ENCODE data around the gene ZBTB20.

Gene ZBTB20

DNA sequence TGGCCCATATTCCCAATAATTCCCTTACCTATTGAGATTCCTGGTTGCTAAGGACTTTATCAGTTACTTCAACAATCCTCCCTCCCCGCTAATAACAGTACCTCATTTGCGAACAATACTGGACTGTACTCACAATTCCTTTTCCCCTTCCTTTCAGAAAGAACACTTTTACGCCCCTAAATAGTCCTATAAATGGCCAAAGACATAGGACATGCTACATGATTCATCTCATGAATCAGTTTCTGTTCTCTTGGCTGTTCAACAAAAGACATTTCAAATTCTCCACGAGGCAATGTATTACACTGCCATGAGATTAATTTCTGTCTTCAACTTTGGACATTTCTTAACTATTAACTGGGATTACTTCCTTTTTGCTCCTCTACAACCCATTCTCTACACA lies 588.8 kb downstream of the ZBTB20 start:
- no peak for DNase-seq

DNA sequence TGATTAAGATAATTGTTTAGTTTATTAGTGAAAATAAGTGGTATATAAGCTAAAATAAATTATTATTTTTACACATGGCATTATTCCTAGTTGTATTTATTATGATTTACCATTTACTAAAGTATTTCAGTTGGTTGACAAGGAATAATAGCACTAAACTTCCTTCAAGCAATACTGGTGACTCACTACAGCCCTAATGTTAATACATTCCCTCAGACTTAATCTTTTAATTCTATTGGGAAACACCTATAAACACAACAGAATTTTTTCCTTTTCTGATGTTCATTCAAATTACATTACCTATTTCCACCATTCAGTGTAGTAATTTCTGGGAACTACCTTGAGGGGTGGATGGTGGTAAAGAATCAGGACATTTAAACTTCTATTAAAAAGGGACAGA lies 589.3 kb downstream of the ZBTB20 start:
- no peak for DNase-seq

- no peak for DNase-seq
These were observed 590.4 kb downstream of the ZBTB20 start for GRCh38 chr3:114556657-114557213.

DNA sequence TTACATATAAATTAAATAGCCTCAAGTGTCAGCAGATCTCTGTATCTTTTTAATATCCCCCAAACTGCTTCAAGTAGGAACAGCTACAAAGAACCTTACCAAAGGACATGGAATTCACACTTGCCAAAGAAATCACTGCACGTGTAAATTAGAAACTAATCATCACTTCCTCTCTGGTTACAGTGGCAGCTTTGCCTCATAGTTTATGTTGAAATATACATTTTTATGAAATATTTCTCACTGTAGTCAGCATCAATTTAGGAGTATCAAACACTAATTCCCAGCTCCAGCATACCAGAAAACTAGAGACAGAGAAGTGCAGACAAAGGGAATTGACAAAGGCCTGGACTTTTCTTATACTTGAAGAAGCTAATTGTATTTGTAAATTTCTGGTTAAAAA lies 592.4 kb downstream of the ZBTB20 start:
- no peak for DNase-seq

GRCh38 chr3:114553949-114554593 lies 593.0 kb downstream of the ZBTB20 start:
- DNase-seq, result no peak

DNA sequence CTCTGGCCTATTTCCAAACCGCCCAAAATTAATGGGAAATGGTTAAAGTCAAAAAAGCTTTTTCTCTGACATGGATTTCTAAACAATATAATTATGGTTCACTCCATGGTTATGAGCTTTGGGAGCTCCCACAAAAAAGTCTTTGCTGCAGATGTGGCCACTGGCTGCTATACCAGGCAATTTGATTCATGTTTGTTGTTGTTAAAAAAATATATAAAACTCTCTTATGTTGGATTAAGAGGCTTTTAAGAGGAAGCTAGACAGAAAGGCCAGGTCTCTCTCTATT lies 594.6 kb downstream of the ZBTB20 start:
- no peak for DNase-seq

DNA sequence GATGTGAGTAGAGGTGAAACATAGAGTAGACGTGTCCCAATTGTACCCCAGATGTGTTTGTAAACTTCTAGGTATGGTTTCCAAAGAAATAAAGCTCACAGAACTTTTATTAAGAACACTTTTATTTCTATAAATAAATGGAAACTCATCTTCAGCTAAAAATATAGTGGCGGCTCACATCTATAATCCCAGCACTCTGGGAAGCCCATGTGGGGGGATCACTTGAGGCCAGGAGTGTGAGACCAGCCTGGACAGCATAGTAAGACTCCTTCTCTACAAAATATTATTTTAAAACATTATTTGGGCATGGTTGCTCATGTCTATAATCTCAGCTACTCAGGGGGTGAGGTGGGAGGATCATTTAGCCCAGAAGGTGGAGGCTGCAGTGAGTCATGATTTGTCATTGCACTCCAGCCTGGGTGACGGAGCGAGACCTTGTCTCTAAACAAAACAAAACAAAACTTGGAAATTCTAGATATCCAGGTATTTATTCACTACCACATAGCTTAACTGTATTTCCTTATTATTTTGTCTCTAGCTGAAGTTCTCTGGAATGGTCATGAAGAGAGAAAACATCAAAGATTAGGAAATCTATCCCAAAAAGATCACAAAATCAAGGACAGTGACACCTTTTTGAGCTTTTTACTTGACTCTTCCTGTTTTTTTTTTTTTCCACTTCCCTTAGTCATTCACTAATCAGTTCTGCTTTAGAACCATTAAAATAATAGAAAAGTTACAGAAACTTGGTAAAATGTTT lies 595.1 kb downstream of the ZBTB20 start:
- DNase-seq, result no peak

DNA sequence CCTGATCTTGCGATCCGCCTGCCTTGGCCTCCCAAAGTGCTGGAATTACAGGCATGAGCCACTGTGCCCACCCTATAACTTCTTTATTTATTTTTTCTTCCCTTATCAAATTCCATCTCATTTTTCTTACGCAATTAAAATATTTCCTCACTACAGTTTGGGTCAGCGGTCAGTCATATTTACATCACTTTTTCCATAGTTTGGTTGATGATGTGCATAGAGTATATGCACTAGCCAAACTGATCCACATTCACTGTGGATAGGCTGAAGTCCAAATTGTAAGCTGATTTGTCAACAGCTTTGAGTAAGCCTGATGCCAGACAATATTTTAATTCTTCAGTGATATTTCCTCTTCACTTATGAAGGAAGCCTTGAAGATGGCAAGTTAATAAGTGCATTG lies 596.9 kb downstream of the ZBTB20 start:
- DNase-seq, result no peak

- DNase-seq, result no peak
These were observed 601.9 kb downstream of the ZBTB20 start for GRCh38 chr3:114545193-114545592.

GRCh38 chr3:114542359-114542758 lies 604.7 kb downstream of the ZBTB20 start:
- DNase-seq, result no peak

DNA sequence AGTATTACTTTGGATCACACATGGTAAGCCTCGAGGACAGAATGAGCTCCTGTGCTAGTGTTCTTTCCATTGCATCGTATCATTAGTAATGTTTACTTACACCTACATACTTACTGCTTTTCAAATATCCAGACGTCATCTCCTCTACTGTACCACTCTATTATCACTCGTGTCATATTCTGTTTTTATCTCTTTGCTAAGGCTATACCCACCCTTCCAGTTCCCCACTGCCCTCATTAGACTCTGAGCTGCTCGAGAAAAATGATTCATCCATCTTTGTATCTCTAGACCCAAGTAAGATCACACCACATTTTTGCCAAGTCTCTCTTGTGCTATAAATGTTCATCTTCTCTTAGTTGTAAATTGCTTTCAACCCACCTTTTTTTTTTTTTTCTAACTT lies 607.6 kb downstream of the ZBTB20 start:
- DNase-seq, result no peak

DNA sequence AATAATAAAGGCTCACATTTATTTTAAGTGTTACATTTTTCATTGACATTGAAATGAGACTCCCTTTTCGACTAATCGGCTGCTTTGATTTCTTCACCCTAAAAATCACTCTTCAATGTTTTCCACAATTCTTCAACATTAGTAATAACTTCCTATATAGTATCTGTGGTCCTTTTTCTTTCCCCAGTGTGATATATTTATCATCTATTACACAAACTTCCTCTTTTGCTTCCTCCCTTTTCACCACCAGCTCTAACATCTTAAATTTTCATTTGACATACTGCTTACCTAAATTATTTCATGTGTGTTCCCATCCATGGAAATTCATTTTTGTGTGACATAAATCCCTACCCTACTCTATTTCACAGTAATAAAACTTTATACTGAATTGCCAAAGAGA lies 608.9 kb downstream of the ZBTB20 start:
- DNase-seq, result no peak

GRCh38 chr3:114528517-114528916 lies 618.6 kb downstream of the ZBTB20 start:
- no peak for DNase-seq

DNA sequence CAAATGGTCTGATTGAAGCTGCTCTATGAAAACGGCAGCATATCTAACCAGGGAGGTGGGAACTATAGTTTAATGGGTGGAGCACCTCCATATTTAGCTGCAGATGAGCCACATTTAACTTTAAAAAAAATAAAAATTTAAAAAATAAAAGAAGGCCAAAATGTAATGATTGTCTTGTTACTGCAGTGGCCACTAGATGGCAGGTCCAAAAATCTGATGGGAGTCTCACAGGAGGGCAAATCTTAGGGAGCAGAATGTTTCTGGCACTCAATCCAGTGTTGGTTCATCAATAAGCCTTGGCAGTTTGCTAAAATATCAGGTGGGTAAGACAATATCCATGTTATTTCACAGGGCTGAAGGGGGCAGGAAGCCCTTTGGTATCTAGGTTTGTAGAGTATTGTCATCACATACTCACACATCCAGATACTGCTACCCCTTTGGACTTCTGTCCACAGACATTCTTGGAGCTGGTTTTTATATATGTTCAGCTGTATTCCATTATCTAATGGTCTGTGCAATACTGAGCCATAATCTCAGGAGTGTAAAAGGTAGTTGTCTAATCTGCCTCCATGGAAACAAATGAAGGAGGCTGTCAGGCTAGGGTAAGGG lies 619.9 kb downstream of the ZBTB20 start:
- DNase-seq, result no peak

DNA sequence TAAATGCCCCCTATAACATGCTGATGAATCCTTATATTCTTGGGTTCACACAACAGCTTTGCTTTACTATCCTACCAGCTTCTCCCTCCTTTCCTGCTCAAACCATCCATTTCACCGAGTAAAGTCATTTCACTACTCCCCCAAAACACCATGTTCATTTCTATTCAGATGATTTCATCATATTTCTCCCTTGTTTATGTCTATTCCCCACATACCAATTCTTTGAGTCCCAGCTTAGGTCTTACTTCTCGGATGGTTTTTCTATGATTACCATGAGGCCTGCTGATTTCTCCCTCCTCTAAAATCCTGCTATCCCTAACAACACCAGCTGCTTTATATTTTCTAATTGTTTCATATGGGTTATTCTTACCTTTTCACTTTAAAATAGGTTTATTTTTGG lies 621.8 kb downstream of the ZBTB20 start:
- DNase-seq, result no peak

DNA sequence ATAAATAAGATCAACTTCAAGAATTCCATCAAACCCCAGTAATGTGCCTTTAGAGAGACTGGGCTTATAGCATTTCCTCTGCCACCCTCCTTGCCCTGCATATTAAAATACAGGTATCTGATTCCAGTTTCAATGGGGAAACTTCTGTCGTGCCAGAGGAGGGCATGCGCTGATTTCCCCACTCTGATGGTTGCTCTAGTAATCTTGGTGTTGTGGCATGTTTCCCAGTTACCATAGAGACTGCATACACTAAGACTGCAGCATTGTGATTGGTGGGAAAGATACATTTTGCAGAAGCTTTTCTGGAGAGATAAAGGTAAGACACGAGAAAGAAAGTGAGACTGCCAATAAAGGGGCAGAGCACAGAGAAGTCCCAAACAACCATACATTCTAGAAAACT lies 627.7 kb downstream of the ZBTB20 start:
- no peak for DNase-seq

- DNase-seq, result no peak
These were observed 628.8 kb downstream of the ZBTB20 start for GRCh38 chr3:114518206-114518808.

DNA sequence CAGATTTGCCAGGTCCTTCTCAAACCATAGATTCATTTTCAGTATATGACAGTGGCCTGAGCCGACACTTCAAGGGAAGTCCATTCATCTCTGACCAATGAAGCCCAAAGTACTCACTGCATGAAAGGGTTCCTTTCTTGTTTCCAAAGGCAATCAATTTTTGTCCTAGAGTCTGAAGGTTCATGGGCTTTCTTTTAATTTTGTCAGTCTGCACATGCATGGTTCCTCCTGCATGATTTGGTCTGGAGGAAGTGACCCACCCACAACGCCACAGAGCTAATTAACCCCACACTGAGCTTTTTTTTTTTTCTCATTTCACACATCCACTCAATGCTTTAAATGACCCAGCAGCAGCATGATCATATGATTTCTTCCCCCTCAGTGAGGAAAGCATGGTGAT lies 636.9 kb downstream of the ZBTB20 start:
- DNase-seq, result no peak

GRCh38 chr3:114509756-114510155 lies 637.3 kb downstream of the ZBTB20 start:
- no peak for DNase-seq

DNA sequence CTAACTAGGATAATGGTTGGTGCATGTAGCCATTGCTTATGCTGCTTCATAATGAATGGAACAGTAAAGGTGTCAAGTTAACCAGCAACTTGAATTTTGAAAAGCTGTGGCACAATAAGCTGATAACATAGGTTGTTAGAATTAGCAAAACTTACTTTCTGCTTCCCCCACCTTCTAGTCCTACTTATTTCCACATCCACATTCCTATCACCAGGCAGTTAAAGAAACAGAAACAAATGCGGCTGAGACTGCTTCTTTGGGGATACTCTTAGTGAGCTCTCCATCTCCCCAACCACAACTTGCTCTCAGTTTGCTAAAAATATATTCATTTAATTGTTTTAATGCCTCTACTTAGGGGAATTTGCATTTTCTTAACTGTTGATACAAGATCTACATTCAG lies 638.1 kb downstream of the ZBTB20 start:
- no peak for DNase-seq

DNA sequence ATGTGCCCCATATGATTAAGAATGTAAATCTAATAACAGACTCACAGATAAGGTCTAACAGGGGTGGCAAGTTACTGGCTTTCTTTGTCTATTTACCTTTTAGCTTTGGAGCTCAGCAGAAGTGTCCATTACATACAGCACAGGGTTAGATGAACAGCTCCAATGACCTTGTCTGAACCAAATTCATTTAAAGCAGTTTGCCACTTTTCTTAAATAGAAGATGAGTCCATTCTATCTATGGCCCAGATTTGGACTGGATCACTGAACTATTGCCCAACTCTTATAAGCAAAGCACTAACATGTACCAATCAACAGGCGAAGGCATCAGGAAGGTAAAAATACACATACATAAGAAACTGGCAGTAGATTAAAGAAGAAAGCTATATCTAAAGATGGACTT lies 638.9 kb downstream of the ZBTB20 start:
- DNase-seq, result no peak

DNA sequence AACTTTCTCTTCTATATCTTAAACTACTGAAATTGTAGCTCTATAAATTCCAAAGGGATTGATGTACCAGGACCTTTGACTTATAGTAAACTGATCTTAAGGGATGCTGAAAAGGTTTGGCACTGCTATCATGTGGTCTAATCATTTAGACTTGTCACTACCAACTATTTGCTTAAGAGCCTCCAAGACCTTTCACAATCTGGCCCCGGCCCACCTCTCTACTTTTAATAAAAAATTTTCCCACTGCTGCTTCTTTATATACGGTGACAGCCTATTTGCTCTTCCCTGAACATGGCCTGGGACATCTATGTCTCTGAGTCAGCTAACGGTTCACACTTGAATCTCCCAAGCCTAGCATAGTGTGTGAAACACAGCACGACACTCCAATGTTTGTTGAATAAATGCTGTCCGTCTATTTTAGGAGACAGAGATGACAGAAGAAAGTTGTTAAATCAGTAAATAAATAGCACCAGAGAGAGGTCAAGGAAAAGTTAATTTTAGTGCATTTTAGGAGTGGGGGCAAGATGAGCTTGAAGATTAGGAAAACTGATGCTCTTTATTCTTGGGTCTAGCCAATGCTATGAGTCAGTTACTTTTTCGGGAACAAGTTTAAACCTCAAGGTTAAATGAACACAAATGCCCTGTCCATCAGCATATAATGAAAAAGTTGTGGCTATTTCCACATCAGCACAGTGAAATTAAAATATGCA lies 640.3 kb downstream of the ZBTB20 start:
- DNase-seq, result no peak

GRCh38 chr3:114504941-114505628 lies 642.0 kb downstream of the ZBTB20 start:
- no peak for DNase-seq
